ENCODE data around the gene GABRA1.

Gene GABRA1

DNA sequence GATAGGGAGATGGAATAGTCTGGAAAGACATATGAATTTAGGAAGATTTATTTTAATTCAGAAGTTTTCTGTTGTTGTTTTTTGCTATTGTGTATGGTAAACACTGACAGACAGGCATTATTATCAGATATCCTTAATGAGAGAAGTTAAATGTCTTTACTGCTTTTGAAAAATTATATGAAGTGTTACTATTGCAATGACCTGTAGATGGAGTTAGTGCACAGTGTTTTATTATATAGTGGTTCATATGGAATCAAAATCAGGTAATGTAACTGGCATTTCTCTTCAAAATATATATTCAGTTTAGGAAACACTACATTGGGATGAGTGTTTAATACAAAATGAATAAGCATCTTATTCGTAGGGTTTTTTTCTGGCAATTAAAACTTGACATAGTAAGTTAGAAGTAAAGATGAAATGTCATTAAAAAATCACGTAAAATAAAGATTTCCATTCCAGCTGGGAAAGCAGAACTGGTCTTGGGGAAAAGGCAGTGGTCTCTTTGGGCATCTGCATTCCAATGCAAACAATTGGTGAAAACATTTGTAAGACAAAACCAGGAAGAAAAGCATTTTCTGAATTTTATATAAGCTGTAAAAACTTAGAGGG lies 3.9 kb downstream of the GABRA1 start:
- Histone ChIP-seq H3K27ac (ENCODE audit: low read depth, low read length) (no peak overlapping the region), H3F3A (ENCODE audit: control insufficient read depth, insufficient read depth) (no peaks in the 10 kb centered on the region), H3K36me3 (ENCODE audit: control insufficient read depth, low read length) (no peaks in the 10 kb centered on the region), H3K27me3 (ENCODE audit: control insufficient read depth, low read length) (no peaks in the 10 kb centered on the region), H3K9me3 (ENCODE audit: control insufficient read depth, insufficient read depth, low read length) (no peaks in the 10 kb centered on the region), H3K4me2 (ENCODE audit: low read length) (no peak overlapping the region), H3K9me2 (replicated peaks; ENCODE audit: control insufficient read depth, low read length) (no peaks in the 10 kb centered on the region), H3K79me2 (ENCODE audit: control insufficient read depth, low read length) (no peaks in the 10 kb centered on the region), H3K4me1 (ENCODE audit: control insufficient read depth, low read length) (no peaks in the 10 kb centered on the region), H3K4me3 (ENCODE audit: low read length) (no peak overlapping the region), H4K20me1 (ENCODE audit: control insufficient read depth, insufficient read depth, low read depth, low read length) (no peaks in the 10 kb centered on the region)
- no peak for TF ChIP-seq EZH2phosphoT487 (IDR thresholded peaks at IDR 0.05; ENCODE audit: borderline replicate concordance, low read length)
- TF ChIP-seq CTCF (IDR thresholded peaks at IDR 0.05; ENCODE audit: low read depth, low read length, poor library complexity, severe bottlenecking) = peak; percentile 56

DNA sequence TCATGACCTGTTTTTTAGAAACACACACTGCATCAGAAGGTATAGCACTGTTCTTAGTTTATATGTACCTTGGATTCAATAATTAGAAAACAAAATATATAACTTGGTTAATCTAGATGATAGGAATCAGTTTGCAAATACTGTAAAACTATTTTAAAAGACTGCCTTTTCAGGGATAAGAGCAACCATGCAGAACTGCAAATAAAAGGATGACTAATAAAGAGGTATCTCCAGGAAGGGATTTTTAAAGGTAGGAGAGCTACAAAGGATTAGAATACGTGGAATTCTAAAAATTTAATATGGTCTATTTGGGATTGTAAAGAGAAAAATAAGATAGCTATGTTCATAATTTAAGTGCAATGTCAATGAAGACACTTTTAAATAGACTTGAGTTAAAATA lies 9.4 kb downstream of the GABRA1 start:
- no peaks in the 10 kb centered on the region for H3K4me1 ChIP-seq (ENCODE audit: control insufficient read depth, low read length)
- H3K27me3 ChIP-seq (ENCODE audit: control insufficient read depth, low read length) = no peaks in the 10 kb centered on the region
- H3K9me3 ChIP-seq (ENCODE audit: control insufficient read depth, insufficient read depth, low read length) = no peaks in the 10 kb centered on the region
- no peaks in the 10 kb centered on the region for H3K36me3 ChIP-seq (ENCODE audit: control insufficient read depth, low read length)
- H3K27ac ChIP-seq (ENCODE audit: low read depth, low read length) = no peak overlapping the region
- TF ChIP-seq EZH2phosphoT487 (IDR thresholded peaks at IDR 0.05; ENCODE audit: borderline replicate concordance, low read length) (no peak), CTCF (IDR thresholded peaks at IDR 0.05; ENCODE audit: low read depth, low read length, poor library complexity, severe bottlenecking) (no peak)
- H3K4me2 ChIP-seq (ENCODE audit: low read length) = no peak overlapping the region
- H3K79me2 ChIP-seq (ENCODE audit: control insufficient read depth, low read length) = no peaks in the 10 kb centered on the region
- no peaks in the 10 kb centered on the region for H4K20me1 ChIP-seq (ENCODE audit: control insufficient read depth, insufficient read depth, low read depth, low read length)
- no peak overlapping the region for H3K4me3 ChIP-seq (ENCODE audit: low read length)
- H3F3A ChIP-seq (ENCODE audit: control insufficient read depth, insufficient read depth) = no peaks in the 10 kb centered on the region
- no peaks in the 10 kb centered on the region for H3K9me2 ChIP-seq (replicated peaks; ENCODE audit: control insufficient read depth, low read length)

DNA sequence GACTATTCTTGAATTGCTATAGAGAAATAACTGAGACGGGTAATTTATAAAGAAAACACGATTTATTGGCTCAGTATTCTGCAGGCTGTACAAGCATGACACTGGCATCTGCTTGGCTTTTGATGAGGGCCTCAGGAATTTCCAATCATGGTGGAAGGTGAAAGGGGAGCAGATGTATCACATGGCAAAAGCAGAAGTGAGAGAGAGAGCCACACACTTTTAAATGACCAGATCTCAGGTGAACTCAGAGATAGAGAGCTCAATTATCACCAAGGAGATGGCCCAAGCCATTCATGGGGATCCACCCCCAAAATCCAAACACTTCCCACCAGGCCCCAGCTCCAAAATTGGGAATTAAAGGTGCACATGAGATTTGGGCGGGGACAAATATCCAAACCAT lies 15.3 kb downstream of the GABRA1 start:
- no peaks in the 10 kb centered on the region for H4K20me1 ChIP-seq (ENCODE audit: control insufficient read depth, insufficient read depth, low read depth, low read length)
- H3K27ac ChIP-seq (ENCODE audit: low read depth, low read length) = no peak overlapping the region
- H3K9me2 ChIP-seq (replicated peaks; ENCODE audit: control insufficient read depth, low read length) = no peaks in the 10 kb centered on the region
- no peaks in the 10 kb centered on the region for H3K79me2 ChIP-seq (ENCODE audit: control insufficient read depth, low read length)
- no peaks in the 10 kb centered on the region for H3F3A ChIP-seq (ENCODE audit: control insufficient read depth, insufficient read depth)
- no peaks in the 10 kb centered on the region for H3K27me3 ChIP-seq (ENCODE audit: control insufficient read depth, low read length)
- no peaks in the 10 kb centered on the region for H3K9me3 ChIP-seq (ENCODE audit: control insufficient read depth, insufficient read depth, low read length)
- H3K4me2 ChIP-seq (ENCODE audit: low read length) = no peak overlapping the region
- TF ChIP-seq EZH2phosphoT487 (IDR thresholded peaks at IDR 0.05; ENCODE audit: borderline replicate concordance, low read length) (no peak), CTCF (IDR thresholded peaks at IDR 0.05; ENCODE audit: low read depth, low read length, poor library complexity, severe bottlenecking) (no peak)
- no peaks in the 10 kb centered on the region for H3K4me1 ChIP-seq (ENCODE audit: control insufficient read depth, low read length)
- H3K36me3 ChIP-seq (ENCODE audit: control insufficient read depth, low read length) = no peaks in the 10 kb centered on the region
- no peak overlapping the region for H3K4me3 ChIP-seq (ENCODE audit: low read length)
